HG02623 (cell line): ENCODE results near the gene SIGLEC10.

Experiments used
- ATAC-seq: cut with Tn5 transposase; IDR thresholded peaks from one replicate; pipeline ENCODE4 v1.9.1; 2021; ENCODE audit warnings: moderate library complexity; ENCODE audit not compliant: unreplicated experiment

SIGLEC10 gene

GRCh38 chr19:51366389-51367254 is 50.8 kb downstream of the SIGLEC10 start:
- ATAC-seq, result peak; percentile 41

- ATAC-seq, result no peak
Measured at GRCh38 chr19:51365965-51366388, 51.5 kb downstream of the SIGLEC10 start, which contains the start of gene ETFB. Gene ETFB (minus strand): TSS chr19:51366388. CDS start chr19:51366326, 62 bp downstream.

GRCh38 chr19:51365211-51365964 is 52.1 kb downstream of the SIGLEC10 start:
- no peak for ATAC-seq

GRCh38 chr19:51364200-51365106 is 53.0 kb downstream of the SIGLEC10 start:
- no peak for ATAC-seq

- no peak for ATAC-seq
Measured at GRCh38 chr19:51361239-51361638, 56.2 kb downstream of the SIGLEC10 start.
